OCI-LY3 (cell line): ENCODE data around the gene HEPN1.

Experiments
- CTCF ChIP-seq: fragments of 200-600, 300-600 bp; sonication (generic); IDR thresholded peaks from 2 replicates; pipeline ENCODE4 v1.5.1; 2014; ENCODE audit warnings: antibody characterized with exemption, low read length, low read depth
- EZH2phosphoT487 ChIP-seq: fragments of 200-600 bp; shearing (Covaris generic); IDR thresholded peaks from 2 replicates; pipeline ENCODE4 v1.6.1; 2018; ENCODE audit warnings: antibody characterized with exemption, mixed run types, low read depth

DNA sequence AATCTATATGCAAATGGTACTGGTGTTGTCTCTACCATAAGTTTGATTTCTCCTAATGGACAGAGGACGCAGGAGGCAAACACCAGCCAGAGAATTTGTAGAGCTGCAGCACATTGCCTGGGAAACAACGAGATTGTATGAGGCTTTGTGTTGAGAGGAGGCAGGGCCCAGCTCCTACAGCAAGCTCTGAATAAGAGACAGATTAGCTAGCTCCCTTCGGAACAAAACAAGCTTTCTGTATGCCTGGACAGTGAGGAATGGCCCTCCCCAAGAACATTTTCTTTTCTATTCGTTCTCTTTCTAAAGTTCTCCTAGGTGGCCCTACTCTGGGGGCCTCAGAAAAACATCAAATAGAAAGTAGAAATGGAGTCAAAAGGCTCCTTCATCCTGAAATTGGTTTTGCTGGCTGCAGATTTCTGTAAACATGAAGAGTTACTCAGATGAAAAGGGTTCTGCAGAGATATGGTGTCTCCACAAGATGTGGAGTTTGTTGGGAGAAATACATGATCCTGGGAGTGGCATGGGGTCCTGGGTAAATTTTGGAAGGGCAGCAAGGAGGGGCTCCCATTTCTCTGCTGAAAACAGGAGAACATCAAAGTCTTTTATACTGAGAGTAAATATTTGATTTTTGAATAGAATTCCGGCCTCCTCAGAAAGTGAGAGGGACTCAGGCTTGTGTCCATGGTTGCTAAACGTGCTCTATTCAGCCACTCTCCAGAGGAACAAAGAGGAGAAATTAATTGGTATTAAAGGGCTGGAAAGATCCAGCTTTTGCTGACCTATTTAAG is 23.6 kb downstream of the HEPN1 start:
- TF ChIP-seq CTCF (no peak), EZH2phosphoT487 (no peak)
